Ishikawa (cell line): ENCODE measurements around the gene TSC22D3.

ENCODE experiments used
- CEBPB ChIP-seq: IDR thresholded peaks from 2 replicates; pipeline ENCODE4 v1.6.1; 2012
- CREB1 ChIP-seq: IDR thresholded peaks from 2 replicates; pipeline ENCODE4 v1.6.1; 2012; ENCODE audit warnings: low read depth
- EGR1 ChIP-seq: IDR thresholded peaks from 2 replicates; pipeline ENCODE4 v1.6.1; 2012
- EP300 ChIP-seq: IDR thresholded peaks from 2 replicates; pipeline ENCODE4 v1.6.1; 2012; ENCODE audit warnings: borderline replicate concordance
- FOXM1 ChIP-seq: IDR thresholded peaks from 2 replicates; pipeline ENCODE4 v1.6.1; 2012; ENCODE audit warnings: low read depth, borderline replicate concordance
- NFIC ChIP-seq: IDR thresholded peaks from 2 replicates; pipeline ENCODE4 v1.6.1; 2012
- RAD21 ChIP-seq: IDR thresholded peaks from 2 replicates; pipeline ENCODE4 v1.6.1; 2012; ENCODE audit warnings: low read depth
- TAF1 ChIP-seq: IDR thresholded peaks from 2 replicates; pipeline ENCODE4 v1.6.1; 2012; ENCODE audit warnings: low read depth, mild to moderate bottlenecking
- TCF12 ChIP-seq: IDR thresholded peaks from 2 replicates; pipeline ENCODE4 v1.6.1; 2012; ENCODE audit warnings: low read depth
- TEAD4 ChIP-seq: IDR thresholded peaks from 2 replicates; pipeline ENCODE4 v1.6.1; 2012
- YY1 ChIP-seq: IDR thresholded peaks from 2 replicates; pipeline ENCODE4 v1.6.1; 2012; ENCODE audit warnings: low read depth
- ZBTB7A ChIP-seq: IDR thresholded peaks from 2 replicates; pipeline ENCODE4 v1.6.1; 2012; ENCODE audit warnings: low read depth
- TF ChIP-seq, protein P1 (sequence below): IDR thresholded peaks from 2 replicates; pipeline ENCODE4 v1.6.1; 2012
- TF ChIP-seq, protein P2 (sequence below): IDR thresholded peaks from 2 replicates; pipeline ENCODE4 v1.6.1; 2012
- TF ChIP-seq, protein P3 (sequence below): IDR thresholded peaks from 2 replicates; pipeline ENCODE4 v1.6.1; 2012; ENCODE audit warnings: low read depth, mild to moderate bottlenecking

Gene TSC22D3

DNA sequence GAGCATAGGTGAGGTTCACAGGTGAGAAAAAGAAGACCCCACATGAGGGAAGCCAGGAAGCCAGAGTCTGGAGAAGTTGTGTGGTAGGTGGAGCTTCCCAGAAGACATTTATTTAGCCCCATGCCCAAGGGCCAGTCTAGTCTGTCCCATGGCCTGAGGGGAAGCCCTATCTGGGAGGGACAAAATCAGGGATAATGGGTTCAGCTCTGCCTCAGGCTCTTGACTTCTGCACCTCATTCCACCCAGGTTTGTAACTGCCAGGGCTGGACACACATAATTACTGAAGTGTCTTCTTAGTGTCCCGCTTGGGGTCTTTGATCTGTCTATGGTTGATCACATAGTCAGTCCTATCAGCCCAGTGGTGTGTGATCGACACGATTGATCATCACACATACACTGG lies 36.0 kb downstream of the TSC22D3 start:
- no peak for TF ChIP-seq FOXM1
- TF ChIP-seq, protein P1, sequence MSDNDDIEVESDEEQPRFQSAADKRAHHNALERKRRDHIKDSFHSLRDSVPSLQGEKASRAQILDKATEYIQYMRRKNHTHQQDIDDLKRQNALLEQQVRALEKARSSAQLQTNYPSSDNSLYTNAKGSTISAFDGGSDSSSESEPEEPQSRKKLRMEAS: no peak

DNA sequence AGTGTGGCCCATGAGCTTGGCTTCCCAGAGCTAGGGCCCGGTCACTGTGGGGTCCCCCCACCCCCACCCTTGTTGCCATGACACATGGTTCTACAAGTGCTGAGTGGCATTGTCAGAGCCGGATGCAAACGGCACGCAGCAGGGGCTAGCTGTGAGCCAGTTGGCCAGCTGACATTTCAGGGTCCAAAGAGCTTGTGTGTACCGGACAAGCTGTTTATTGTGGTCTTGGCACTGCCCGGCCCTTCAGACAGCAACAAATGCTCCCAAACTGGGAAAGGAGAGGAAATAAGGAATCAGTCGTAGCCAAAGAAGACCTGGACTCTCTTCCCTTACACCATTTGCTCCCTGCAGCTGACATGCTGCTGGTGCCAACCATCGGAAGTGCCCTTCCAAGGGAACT lies 36.8 kb downstream of the TSC22D3 start:
- TF ChIP-seq TCF12: no peak
- TF ChIP-seq CEBPB: no peak

DNA sequence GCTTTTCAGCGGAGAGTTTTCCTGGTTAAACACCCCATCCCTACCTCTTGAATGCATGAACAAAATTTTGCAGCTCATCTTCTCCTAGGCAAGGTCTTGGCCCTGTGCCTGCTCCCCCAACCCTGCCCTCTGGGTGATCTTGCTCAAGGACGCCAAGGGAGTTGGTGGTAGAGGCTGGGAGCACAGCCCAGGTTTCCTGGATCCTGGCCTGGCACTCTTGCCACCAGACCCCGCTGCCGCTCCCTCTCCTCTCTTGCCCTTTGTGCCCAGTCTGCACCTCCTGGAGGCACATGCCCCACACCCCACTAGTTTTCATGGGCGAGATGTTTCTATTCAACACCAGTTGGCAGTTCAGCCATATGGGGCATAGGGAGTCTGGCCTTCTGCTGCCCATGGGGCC lies 37.3 kb downstream of the TSC22D3 start:
- TF ChIP-seq RAD21 (no peak), TAF1 (no peak), TCF12 (no peak), CEBPB (no peak), EGR1 (no peak), YY1 (no peak)
- TF ChIP-seq, protein P1: no peak

DNA sequence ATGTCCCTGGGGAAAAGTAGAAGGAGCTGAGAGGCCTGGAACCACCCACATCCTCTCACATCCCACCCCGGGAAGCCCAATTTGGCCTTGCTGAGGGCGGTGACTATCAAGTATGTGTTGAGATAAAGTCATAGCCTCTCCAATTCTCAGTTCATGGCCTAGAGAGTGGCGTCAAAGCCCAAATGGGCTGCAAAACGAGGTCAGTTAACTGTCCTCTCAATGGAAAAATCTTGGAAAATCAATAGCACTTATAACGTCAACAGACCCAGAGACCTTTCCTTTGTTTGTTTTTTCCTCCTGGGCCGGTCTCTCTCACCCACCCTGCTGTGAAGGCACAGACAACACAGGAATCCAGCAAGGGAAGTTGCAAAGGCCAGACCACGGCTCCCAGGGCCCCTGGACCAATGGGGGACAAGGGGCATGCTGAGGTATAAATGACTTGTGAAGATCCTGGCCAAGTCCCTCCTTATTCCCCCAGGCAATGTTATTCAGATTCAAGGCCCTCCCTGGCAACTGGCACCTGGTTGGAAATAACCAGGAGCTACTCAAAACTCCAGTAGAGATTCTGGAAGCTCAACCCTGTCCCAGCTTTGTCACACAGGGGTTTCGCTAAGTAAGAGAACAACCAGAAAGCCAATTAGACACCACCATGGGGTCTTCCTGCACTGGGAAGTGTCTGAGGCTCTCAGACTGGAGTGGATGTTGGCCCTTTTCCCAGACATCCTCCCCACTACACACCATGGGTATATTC lies 38.6 kb downstream of the TSC22D3 start:
- TF ChIP-seq CEBPB (no peak), EGR1 (no peak), TAF1 (no peak), CREB1 (no peak), TCF12 (no peak), TEAD4 (no peak)
- TF ChIP-seq, protein P1: no peak
- TF ChIP-seq, protein P2, sequence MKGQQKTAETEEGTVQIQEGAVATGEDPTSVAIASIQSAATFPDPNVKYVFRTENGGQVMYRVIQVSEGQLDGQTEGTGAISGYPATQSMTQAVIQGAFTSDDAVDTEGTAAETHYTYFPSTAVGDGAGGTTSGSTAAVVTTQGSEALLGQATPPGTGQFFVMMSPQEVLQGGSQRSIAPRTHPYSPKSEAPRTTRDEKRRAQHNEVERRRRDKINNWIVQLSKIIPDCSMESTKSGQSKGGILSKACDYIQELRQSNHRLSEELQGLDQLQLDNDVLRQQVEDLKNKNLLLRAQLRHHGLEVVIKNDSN: no peak
- TF ChIP-seq, protein P3, sequence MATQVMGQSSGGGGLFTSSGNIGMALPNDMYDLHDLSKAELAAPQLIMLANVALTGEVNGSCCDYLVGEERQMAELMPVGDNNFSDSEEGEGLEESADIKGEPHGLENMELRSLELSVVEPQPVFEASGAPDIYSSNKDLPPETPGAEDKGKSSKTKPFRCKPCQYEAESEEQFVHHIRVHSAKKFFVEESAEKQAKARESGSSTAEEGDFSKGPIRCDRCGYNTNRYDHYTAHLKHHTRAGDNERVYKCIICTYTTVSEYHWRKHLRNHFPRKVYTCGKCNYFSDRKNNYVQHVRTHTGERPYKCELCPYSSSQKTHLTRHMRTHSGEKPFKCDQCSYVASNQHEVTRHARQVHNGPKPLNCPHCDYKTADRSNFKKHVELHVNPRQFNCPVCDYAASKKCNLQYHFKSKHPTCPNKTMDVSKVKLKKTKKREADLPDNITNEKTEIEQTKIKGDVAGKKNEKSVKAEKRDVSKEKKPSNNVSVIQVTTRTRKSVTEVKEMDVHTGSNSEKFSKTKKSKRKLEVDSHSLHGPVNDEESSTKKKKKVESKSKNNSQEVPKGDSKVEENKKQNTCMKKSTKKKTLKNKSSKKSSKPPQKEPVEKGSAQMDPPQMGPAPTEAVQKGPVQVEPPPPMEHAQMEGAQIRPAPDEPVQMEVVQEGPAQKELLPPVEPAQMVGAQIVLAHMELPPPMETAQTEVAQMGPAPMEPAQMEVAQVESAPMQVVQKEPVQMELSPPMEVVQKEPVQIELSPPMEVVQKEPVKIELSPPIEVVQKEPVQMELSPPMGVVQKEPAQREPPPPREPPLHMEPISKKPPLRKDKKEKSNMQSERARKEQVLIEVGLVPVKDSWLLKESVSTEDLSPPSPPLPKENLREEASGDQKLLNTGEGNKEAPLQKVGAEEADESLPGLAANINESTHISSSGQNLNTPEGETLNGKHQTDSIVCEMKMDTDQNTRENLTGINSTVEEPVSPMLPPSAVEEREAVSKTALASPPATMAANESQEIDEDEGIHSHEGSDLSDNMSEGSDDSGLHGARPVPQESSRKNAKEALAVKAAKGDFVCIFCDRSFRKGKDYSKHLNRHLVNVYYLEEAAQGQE: no peak

DNA sequence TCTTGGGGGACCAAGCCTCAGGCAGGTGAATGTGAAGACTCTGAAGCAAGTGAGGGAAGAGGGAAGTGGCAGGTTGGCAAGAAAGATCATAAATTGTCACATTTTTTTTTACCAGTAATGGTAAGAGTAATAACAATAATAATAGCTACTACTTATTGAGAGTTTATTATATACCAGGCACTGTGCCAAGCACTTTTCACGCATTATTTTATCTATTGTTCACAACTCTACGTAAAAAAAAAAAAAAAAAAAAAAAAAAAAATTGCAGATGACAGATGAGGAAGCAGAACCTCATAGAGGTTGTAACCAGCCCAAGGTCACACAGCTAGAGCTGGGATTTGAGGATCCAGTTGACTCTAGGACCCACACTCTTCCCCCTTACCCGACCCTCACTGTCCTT lies 40.9 kb downstream of the TSC22D3 start:
- no peak for TF ChIP-seq FOXM1
- TF ChIP-seq YY1: no peak
- no peak for TF ChIP-seq EP300
- TF ChIP-seq CREB1: no peak

DNA sequence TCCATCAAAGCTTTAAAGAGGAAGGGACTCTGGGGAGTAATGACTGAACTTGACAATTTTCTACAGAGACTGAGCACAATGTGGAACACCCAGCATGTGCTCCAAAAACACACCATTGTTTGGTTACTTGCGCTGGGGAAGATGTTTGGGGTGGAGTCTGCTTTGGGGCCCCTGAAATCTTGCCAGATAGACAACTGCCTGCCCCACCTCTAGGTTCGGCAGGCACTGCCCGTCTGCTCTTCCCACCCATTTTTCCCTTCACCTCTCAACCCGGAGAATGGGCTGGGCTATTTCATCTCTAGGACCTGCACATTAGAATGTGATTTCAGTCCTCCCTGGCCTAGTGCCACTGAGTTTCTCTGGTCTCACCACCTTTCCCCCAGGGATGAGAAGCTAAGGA lies 41.9 kb downstream of the TSC22D3 start:
- TF ChIP-seq ZBTB7A (no peak), EGR1 (no peak)
- TF ChIP-seq, protein P2: no peak

DNA sequence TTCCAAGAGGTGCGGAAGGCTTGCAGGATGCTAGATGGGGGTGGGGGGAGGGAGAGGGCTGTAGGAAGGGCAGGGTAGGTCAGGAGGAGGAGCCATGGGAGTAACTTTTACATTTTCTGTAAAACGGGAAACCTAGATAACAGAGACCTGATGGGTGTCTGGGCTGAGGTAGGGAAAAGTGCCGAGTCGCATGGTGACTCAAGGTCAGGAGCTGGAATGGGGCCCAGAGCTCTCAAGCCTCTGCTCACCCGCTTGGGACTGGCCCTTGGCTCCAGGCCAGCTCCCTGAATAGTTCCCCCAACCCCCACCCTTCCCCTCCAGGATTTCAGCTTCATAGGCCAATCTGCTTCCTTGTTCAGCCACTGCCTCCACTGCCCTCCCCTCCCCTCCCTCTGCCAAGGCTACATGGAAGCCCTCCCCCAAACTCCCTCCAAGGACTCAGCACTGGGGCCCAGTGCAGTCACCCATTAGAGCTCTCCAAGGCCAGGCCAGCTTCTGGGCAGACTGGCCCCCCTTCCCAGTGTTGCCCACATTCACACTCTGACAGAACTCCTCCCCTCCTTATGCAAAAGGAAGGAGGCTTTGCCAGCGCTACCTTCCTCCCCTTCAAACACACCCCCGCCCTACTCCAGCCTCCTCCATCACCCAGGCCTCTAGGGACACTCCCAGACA lies 43.6 kb downstream of the TSC22D3 start:
- TF ChIP-seq, protein P1: 0 out of 2 replicates have a peak, but pooled peaks have one; percentile 27
- TF ChIP-seq EP300: 0 out of 2 replicates have a peak, but pooled peaks have one; percentile 30
- peak; percentile 46 for TF ChIP-seq TCF12
- TF ChIP-seq TEAD4: peak; percentile 14; the same call in 1 of the 2 replicates
- TF ChIP-seq, protein P2: no peak
- peak; percentile 88 for TF ChIP-seq NFIC
- TF ChIP-seq RAD21: no peak

DNA sequence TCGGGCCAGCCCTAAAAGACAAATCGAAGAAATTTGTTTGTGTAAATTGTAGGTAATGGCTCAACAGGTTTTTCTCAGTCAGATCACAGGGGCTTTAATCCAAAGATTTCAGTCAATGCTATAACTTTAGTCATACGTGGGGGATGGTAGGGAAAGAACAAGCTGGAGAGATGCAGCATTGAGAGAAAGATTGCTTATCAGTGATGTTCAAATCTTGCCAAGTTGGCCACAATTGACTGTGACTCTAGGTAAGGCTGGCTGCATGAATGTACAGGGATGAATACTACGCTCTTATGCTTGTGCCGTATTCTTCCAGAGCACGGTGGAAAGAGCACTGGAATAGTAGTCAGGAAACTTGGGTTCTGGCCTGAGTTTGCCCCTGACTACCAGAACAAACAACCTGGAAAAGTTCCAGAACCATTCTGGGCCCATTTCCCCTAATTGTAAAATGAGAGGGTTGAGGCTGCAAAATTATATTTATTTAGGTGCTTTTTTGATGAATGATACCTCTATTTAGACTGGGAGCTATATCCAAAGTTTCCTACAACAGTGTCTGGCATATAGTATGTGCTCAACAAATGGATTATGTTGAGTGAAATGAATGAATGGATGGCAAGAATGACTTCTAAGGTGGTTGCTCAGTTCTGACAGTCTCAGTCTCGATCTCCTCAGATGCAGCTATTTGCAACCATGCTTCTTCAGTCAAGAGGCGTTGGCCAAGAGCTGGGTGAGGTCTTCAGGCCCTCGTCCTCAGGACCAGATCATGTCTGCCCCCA lies 44.4 kb downstream of the TSC22D3 start:
- TF ChIP-seq TEAD4 (no peak), NFIC (no peak), TCF12 (no peak), TAF1 (no peak), EGR1 (no peak), ZBTB7A (no peak), RAD21 (no peak), CREB1 (no peak)
- TF ChIP-seq, protein P1: no peak
- TF ChIP-seq, protein P2: no peak
- TF ChIP-seq, protein P3: no peak
